ENCODE results near the gene FBN1. TPM values are rescaled to one million over a fixed set of nuclear protein-coding genes. Genes with fewer than 3 reads are reported as not detected.

FBN1 gene
- total and polyA plus RNA-seq, 8 donors = 83.1 to 144 (median 94.0) TPM

- Histone ChIP-seq H3K36me3 (no peaks in the 10 kb centered on the region), H3K27me3 (no peaks in the 10 kb centered on the region), H3K4me1 (peaks cover 0 to 4% of the 10 kb centered on the region in 2 donors), H3K27ac (no peak overlapping the region), H3K4me3 (no peak overlapping the region), H3K9me3 (no peaks in the 10 kb centered on the region)
- ATAC-seq (no peak), DNase-seq (no peak)
- intact Hi-C loops (cut with DNase I) = no loop called here
- TF ChIP-seq, protein P1, sequence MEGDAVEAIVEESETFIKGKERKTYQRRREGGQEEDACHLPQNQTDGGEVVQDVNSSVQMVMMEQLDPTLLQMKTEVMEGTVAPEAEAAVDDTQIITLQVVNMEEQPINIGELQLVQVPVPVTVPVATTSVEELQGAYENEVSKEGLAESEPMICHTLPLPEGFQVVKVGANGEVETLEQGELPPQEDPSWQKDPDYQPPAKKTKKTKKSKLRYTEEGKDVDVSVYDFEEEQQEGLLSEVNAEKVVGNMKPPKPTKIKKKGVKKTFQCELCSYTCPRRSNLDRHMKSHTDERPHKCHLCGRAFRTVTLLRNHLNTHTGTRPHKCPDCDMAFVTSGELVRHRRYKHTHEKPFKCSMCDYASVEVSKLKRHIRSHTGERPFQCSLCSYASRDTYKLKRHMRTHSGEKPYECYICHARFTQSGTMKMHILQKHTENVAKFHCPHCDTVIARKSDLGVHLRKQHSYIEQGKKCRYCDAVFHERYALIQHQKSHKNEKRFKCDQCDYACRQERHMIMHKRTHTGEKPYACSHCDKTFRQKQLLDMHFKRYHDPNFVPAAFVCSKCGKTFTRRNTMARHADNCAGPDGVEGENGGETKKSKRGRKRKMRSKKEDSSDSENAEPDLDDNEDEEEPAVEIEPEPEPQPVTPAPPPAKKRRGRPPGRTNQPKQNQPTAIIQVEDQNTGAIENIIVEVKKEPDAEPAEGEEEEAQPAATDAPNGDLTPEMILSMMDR (IDR thresholded peaks at IDR 0.05) = no peak
Observed at GRCh38 chr15:48385031-48385830, 260.3 kb downstream of the FBN1 start.

- H3K27ac ChIP-seq = no peak overlapping the region
- H3K36me3 ChIP-seq = no peaks in the 10 kb centered on the region
- H3K27me3 ChIP-seq = no peaks in the 10 kb centered on the region
- H3K9me3 ChIP-seq = no peaks in the 10 kb centered on the region
- DNase-seq (no peak), ATAC-seq (no peak)
- H3K4me3 ChIP-seq = no peak overlapping the region
- TF ChIP-seq, protein P1 (IDR thresholded peaks at IDR 0.05) = no peak
- intact Hi-C loops (cut with DNase I) = no loop called here
- H3K4me1 ChIP-seq = peaks cover 0 to under 1% of the 10 kb centered on the region in 2 donors
Observed at GRCh38 chr15:48384616-48385015, 260.9 kb downstream of the FBN1 start.

GRCh38 chr15:48383031-48383430, 262.5 kb downstream of the FBN1 start:
- TF ChIP-seq, protein P1 (IDR thresholded peaks at IDR 0.05) = no peak
- Histone ChIP-seq H3K9me3 (no peaks in the 10 kb centered on the region), H3K4me1 (no peaks in the 10 kb centered on the region), H3K27me3 (no peaks in the 10 kb centered on the region), H3K27ac (no peak overlapping the region), H3K4me3 (no peak overlapping the region), H3K36me3 (no peaks in the 10 kb centered on the region)
- ATAC-seq (no peak), DNase-seq (no peak)
- intact Hi-C loops (cut with DNase I) = no loop called here

DNA sequence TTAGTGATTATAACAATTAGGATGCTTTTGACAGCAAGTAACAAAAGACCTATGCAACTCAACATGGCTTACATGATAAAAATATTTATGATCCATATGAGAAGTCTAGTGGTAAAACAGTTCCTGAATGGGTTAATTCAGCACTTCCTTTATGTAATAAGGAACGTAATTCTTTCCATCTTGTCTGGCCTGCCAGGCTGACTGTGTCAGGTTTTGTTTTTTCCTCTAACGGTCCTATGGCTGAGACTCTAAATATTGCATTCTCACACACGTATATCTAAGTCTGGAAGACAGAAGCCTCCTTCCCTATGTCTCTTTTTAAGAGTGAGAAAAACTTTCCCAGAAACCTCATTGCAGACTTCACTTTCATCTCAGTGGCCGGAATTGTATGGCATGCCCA, 263.6 kb downstream of the FBN1 start:
- H3K27ac ChIP-seq = no peak overlapping the region
- no peak overlapping the region for H3K4me3 ChIP-seq
- TF ChIP-seq, protein P1 (IDR thresholded peaks at IDR 0.05) = no peak
- ATAC-seq = no peak
- no peak for DNase-seq
- H3K27me3 ChIP-seq = no peaks in the 10 kb centered on the region
- H3K9me3 ChIP-seq = no peaks in the 10 kb centered on the region
- H3K4me1 ChIP-seq = no peaks in the 10 kb centered on the region
- intact Hi-C loops (cut with DNase I) = no loop called here
- no peaks in the 10 kb centered on the region for H3K36me3 ChIP-seq

DNA sequence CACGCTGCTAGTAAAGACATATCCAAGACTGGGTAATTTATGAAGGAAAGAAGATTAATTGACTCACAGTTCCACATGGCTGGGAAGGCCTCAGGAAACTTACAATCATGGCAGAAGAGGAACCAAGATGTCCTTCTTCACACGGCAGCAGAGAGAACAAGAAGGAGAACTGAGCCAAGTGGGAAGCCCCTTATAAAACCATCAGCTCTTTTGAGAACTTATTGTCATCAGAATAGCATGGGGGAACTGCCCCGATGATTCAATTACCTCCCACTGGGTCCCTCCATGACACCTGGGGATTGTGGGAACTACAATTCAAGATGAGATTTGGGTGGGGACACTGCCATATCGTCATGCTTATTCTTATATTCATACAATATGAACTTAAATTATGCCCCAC, 265.3 kb downstream of the FBN1 start:
- ATAC-seq = no peak
- no peaks in the 10 kb centered on the region for H3K9me3 ChIP-seq
- DNase-seq = no peak
- no peaks in the 10 kb centered on the region for H3K27me3 ChIP-seq
- no peak overlapping the region for H3K4me3 ChIP-seq
- no peak overlapping the region for H3K27ac ChIP-seq
- no peaks in the 10 kb centered on the region for H3K4me1 ChIP-seq
- H3K36me3 ChIP-seq = no peaks in the 10 kb centered on the region
- intact Hi-C loops (cut with DNase I) = no loop called here
- TF ChIP-seq, protein P1 (IDR thresholded peaks at IDR 0.05) = no peak
